NCI-H2196 (cell line): ENCODE results near the gene SFN.

Source experiments
- DNase-seq: peaks from one replicate; lab custom pipeline; 2025; ENCODE audit not compliant: unreplicated experiment; lab: John Stamatoyannopoulos, UW

Gene SFN

DNA sequence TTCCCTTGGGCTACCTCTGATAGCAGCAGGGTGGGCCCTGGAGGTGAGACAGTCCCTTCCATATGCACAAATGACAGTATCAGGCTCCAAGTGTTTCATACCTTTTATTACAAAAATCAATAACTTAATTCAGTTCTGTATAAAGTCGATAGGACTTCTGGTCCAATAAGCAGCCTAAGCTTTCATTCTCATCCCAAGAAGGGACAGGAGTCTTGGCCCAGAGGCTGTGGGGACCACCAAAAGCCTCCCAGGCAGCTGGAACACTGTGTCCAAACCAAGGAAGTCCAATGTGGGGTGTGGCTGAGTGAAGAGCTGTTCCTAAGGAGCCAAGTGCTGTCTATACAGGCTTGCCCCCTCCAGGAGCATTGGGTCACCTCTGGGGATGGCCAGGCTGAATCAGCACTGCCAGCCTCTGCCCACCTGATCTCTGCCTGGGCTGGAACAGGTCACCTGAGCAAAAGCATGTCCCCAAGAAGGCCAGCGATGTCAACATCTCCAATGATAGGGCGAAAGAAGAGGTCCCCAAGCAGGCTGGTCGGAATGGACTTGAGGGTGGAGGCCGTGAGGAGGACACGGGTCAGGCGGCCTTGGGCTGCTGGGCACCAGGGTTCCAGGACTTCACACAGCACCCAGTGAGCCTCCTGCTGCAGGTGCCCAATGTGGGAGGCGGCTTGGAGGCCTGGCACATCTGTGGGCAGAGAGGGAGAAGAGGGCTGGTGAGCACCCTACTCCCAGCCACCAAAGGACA lies 48.6 kb downstream of the SFN start:
- DNase-seq: no peak

DNA sequence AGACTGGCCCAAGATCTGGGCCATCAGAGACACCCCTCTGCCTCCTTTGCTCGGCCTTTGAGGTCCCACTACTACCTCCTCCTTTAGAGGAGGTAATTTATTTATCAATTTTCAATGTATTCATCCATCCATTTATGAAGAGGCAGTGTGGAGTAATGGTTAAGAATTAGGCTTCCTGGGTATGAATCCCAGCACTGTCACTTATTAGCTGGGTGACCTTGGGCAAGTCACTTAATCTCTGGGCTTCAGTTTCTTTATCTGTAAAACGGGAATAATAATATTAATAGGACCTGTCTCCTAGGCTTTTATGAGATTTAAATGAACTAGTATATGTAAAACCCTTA lies 49.2 kb downstream of the SFN start:
- no peak for DNase-seq

DNA sequence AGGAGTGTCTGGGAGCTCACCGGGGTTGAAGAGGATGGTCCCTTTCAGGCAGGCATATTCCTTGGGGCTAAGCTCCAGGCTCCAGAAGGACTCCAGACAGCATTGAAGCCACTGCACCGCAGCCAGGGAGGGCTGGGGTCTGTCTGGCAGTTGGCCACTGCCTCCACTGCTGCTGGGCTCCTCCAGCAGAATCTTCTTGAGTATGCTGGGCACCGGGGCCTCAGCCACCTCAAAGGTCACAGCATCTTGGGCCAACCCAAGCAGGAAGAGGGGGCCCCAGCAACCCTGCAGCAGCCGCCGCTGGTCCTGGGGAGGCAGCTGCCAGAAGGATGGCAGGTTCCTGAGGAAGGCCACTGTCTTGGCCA lies 50.4 kb downstream of the SFN start:
- DNase-seq: no peak
